ENCODE data around the gene ELN.

Gene ELN

DNA sequence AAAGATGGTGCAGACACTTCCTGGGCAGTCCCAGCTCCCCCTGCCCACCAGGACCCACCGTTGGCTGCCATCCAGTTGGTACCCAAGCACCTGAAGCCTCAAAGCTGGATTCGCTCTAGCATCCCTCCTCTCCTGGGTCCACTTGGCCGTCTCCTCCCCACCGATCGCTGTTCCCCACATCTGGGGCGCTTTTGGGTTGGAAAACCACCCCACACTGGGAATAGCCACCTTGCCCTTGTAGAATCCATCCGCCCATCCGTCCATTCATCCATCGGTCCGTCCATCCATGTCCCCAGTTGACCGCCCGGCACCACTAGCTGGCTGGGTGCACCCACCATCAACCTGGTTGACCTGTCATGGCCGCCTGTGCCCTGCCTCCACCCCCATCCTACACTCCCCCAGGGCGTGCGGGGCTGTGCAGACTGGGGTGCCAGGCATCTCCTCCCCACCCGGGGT lies 41.1 kb downstream of the ELN start:
- TF ChIP-seq, protein P1, sequence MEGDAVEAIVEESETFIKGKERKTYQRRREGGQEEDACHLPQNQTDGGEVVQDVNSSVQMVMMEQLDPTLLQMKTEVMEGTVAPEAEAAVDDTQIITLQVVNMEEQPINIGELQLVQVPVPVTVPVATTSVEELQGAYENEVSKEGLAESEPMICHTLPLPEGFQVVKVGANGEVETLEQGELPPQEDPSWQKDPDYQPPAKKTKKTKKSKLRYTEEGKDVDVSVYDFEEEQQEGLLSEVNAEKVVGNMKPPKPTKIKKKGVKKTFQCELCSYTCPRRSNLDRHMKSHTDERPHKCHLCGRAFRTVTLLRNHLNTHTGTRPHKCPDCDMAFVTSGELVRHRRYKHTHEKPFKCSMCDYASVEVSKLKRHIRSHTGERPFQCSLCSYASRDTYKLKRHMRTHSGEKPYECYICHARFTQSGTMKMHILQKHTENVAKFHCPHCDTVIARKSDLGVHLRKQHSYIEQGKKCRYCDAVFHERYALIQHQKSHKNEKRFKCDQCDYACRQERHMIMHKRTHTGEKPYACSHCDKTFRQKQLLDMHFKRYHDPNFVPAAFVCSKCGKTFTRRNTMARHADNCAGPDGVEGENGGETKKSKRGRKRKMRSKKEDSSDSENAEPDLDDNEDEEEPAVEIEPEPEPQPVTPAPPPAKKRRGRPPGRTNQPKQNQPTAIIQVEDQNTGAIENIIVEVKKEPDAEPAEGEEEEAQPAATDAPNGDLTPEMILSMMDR (IDR thresholded peaks at IDR 0.05; ENCODE audit: poor library complexity, severe bottlenecking), result no peak

DNA sequence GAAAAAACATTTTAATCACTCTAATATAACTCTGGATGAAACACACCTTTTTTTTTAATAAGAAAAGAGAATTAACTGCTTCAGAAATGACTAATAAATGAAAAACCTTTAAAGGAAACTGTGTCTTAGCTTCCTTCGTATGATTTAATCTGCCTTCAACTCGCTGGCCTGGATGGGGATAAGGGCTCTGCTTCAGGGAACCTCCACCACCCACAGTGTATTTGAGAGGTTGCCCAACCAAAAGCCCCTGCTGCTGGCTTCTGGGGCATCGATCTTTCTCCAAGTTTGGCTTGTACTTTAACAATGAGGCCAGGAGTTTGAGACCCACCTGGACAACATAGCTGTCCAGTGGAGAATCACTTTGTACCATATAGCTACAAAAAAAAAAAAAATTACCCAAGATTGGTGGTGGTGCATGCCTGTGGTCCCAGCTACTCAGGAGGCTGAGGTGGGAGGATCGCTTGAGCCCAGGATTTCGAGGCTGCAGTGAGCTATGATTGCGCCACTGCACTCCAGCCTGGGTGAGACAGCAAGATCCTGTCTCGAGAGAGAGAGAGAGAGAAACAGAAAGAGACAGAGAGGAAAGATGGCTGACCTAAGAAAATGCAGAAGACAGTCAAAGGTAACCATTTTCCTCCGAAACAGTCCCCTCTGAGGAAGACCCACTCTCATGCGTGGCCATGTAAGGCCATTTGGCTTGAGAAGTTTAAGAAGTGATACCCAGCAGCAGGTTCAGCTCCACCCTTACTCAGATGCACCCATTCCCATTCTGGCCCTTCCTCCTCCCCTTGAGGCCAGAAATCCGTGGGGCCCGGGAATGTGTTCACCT lies 42.0 kb downstream of the ELN start:
- TF ChIP-seq, protein P1 (IDR thresholded peaks at IDR 0.05; ENCODE audit: poor library complexity, severe bottlenecking), result no peak
- Histone ChIP-seq H3K36me3 (ENCODE audit: low read depth) (no peaks in the 10 kb centered on the region), H3K9me3 (ENCODE audit: severe bottlenecking) (no peaks in the 10 kb centered on the region), H3K27ac (ENCODE audit: poor library complexity, severe bottlenecking) (no peak overlapping the region), H3K27me3 (ENCODE audit: insufficient read depth, poor library complexity, severe bottlenecking) (no peaks in the 10 kb centered on the region), H3K4me3 (ENCODE audit: severe bottlenecking) (no peak overlapping the region), H3K4me1 (ENCODE audit: insufficient read depth, poor library complexity, severe bottlenecking) (no peaks in the 10 kb centered on the region)
- ATAC-seq (ENCODE audit: low read depth) (no peak), DNase-seq (ENCODE audit: low spot score) (no peak)

More for the DNA sequence above, 41.1 kb downstream of the ELN start:
- no peaks in the 10 kb centered on the region for H3K9me3 ChIP-seq (ENCODE audit: severe bottlenecking)
- DNase-seq (ENCODE audit: low spot score) (no peak), ATAC-seq (ENCODE audit: low read depth) (no peak)
- no peaks in the 10 kb centered on the region for H3K36me3 ChIP-seq (ENCODE audit: low read depth)
- H3K4me1 ChIP-seq (ENCODE audit: insufficient read depth, poor library complexity, severe bottlenecking), result no peaks in the 10 kb centered on the region
- no peaks in the 10 kb centered on the region for H3K27me3 ChIP-seq (ENCODE audit: insufficient read depth, poor library complexity, severe bottlenecking)
- H3K4me3 ChIP-seq (ENCODE audit: severe bottlenecking), result no peak overlapping the region
- H3K27ac ChIP-seq (ENCODE audit: poor library complexity, severe bottlenecking), result no peak overlapping the region

DNA sequence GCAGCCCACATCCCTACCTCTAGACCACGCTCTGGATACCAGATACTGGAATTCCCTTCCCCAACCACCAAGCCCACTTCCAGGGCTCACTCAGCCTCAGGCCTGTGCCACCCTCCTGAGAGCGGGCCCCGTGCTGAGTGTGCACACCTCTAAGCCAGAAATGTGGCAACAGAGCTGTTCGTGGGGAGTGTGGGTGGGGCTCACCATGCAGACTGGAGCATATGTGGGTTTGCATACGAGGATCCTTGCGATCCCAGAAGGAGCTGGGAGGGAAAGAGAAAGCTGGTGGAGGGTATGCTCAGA lies 42.6 kb downstream of the ELN start:
- DNase-seq (ENCODE audit: low spot score), result no peak
- Histone ChIP-seq H3K4me1 (ENCODE audit: insufficient read depth, poor library complexity, severe bottlenecking) (no peaks in the 10 kb centered on the region), H3K27me3 (ENCODE audit: insufficient read depth, poor library complexity, severe bottlenecking) (no peaks in the 10 kb centered on the region), H3K36me3 (ENCODE audit: low read depth) (no peaks in the 10 kb centered on the region), H3K4me3 (ENCODE audit: severe bottlenecking) (no peak overlapping the region), H3K27ac (ENCODE audit: poor library complexity, severe bottlenecking) (no peak overlapping the region), H3K9me3 (ENCODE audit: severe bottlenecking) (no peaks in the 10 kb centered on the region)
- ATAC-seq (ENCODE audit: low read depth), result no peak
- TF ChIP-seq, protein P1 (IDR thresholded peaks at IDR 0.05; ENCODE audit: poor library complexity, severe bottlenecking), result no peak

DNA sequence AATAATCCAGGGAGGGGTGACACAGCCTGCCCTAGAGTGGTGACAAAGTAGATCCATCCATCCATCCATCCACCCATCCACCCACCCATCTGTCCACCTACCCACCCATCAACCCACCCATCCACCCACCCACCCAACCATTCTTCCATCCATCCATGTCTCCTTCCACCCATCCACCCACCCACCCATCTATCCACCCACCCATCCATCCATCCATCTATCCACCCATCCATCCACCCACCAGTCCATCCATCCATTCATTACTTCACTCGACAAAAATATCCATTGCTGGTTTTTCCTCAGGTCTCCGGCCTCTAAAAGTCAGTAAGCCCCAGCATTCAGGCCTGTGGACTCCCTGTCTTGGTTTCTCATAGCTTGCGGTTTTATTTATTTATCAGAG lies 43.1 kb downstream of the ELN start:
- H3K9me3 ChIP-seq (ENCODE audit: severe bottlenecking), result no peaks in the 10 kb centered on the region
- no peak overlapping the region for H3K4me3 ChIP-seq (ENCODE audit: severe bottlenecking)
- TF ChIP-seq, protein P1 (IDR thresholded peaks at IDR 0.05; ENCODE audit: poor library complexity, severe bottlenecking), result no peak
- H3K4me1 ChIP-seq (ENCODE audit: insufficient read depth, poor library complexity, severe bottlenecking), result no peaks in the 10 kb centered on the region
- H3K36me3 ChIP-seq (ENCODE audit: low read depth), result no peaks in the 10 kb centered on the region
- ATAC-seq (ENCODE audit: low read depth) (no peak), DNase-seq (ENCODE audit: low spot score) (no peak)
- H3K27me3 ChIP-seq (ENCODE audit: insufficient read depth, poor library complexity, severe bottlenecking), result no peaks in the 10 kb centered on the region
- no peak overlapping the region for H3K27ac ChIP-seq (ENCODE audit: poor library complexity, severe bottlenecking)

DNA sequence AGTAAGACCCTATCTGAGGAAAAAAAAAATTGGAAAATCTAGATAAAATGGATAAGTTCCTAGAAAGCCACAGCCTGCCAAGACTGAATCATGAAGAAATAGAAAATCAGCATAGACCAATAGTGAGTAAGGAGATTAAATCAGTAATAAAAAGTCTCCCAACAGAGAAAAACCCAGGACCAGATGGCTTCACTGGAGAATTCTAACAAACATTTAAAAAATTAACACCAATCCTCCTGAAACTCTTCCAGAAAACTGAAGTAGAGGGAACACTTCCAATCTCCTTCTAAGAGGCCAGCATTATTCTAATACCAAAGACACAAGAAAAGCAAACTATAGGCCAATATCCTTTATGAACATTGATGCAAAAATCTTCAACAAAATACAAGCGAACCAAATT lies 46.8 kb downstream of the ELN start:
- ATAC-seq (ENCODE audit: low read depth) (no peak), DNase-seq (ENCODE audit: low spot score) (no peak)
- Histone ChIP-seq H3K4me3 (ENCODE audit: severe bottlenecking) (no peak overlapping the region), H3K4me1 (ENCODE audit: insufficient read depth, poor library complexity, severe bottlenecking) (peaks cover 4% of the 10 kb centered on the region), H3K36me3 (ENCODE audit: low read depth) (no peaks in the 10 kb centered on the region), H3K27ac (ENCODE audit: poor library complexity, severe bottlenecking) (no peak overlapping the region), H3K27me3 (ENCODE audit: insufficient read depth, poor library complexity, severe bottlenecking) (no peaks in the 10 kb centered on the region), H3K9me3 (ENCODE audit: severe bottlenecking) (no peaks in the 10 kb centered on the region)
- TF ChIP-seq, protein P1 (IDR thresholded peaks at IDR 0.05; ENCODE audit: poor library complexity, severe bottlenecking), result no peak
